H1 (cell line): Measurements from ENCODE around the gene RB1.

ENCODE experiments used
- CBX8 ChIP-seq: fragments of 300-800, 300-1000 bp; sonication (generic); IDR thresholded peaks from 2 replicates; pipeline ENCODE4 v1.7.1; 2016; ENCODE audit warnings: low read depth, low read length, borderline replicate concordance
- EGR1 ChIP-seq: IDR thresholded peaks from 2 replicates; pipeline ENCODE4 v1.6.1; 2011; ENCODE audit warnings: low read depth, low read length, borderline replicate concordance
- EZH2 ChIP-seq: fragments of 200-600 bp; sonication (generic); IDR thresholded peaks from 2 replicates; pipeline ENCODE4 v1.7.1; 2012; ENCODE audit warnings: low read depth, mild to moderate bottlenecking, moderate library complexity, low read length, inconsistent platforms; ENCODE audit not compliant: severe bottlenecking
- JUN ChIP-seq: IDR thresholded peaks from 2 replicates; pipeline ENCODE4 v1.6.1; 2011; ENCODE audit warnings: low read depth, mild to moderate bottlenecking, improper control_type of control experiment, low read length
- POLR2A ChIP-seq, 2 experiments: IDR thresholded peaks; 1 replicate in 1 of 2; 2 replicates in 1 of 2; pipeline ENCODE4 v1.6.1; 2011; ENCODE audit warnings: low read depth in 2 of 2, low read length in 2 of 2, mild to moderate bottlenecking in 2 of 2; ENCODE audit errors: control extremely low read depth in 1 of 2
- POLR2AphosphoS5 ChIP-seq: IDR thresholded peaks from 2 replicates; pipeline ENCODE4 v1.6.1; 2011; ENCODE audit warnings: low read depth, low read length
- RAD21 ChIP-seq, 2 experiments: IDR thresholded peaks in 1 of 2; conservative IDR thresholded peaks in 1 of 2; 2 replicates each; pipeline ENCODE4 v1.6.1; 2011; ENCODE audit warnings: low read depth in 2 of 2, low read length in 2 of 2, improper control_type of control experiment in 1 of 2, inconsistent platforms in 1 of 2, mild to moderate bottlenecking in 1 of 2, moderate library complexity in 1 of 2
- TAF7 ChIP-seq: optimal IDR thresholded peaks from 2 replicates; pipeline ENCODE3; 2011; ENCODE audit warnings: low read depth, mild to moderate bottlenecking, inconsistent platforms, low read length, moderate library complexity, borderline replicate concordance
- TBP ChIP-seq: IDR thresholded peaks from 2 replicates; pipeline ENCODE4 v1.6.1; 2011; ENCODE audit warnings: low read depth, low read length, improper control_type of control experiment
- TF ChIP-seq, protein P1 (sequence below), 3 experiments: IDR thresholded peaks; 1 replicate in 2 of 3; 2 replicates in 1 of 3; pipeline versions ENCODE4 v1.5.1 to v1.6.1; 2011; ENCODE audit warnings: low read length in 3 of 3, mild to moderate bottlenecking in 3 of 3, inconsistent platforms in 2 of 3, low read depth in 1 of 3, moderate library complexity in 1 of 3; ENCODE audit not compliant: insufficient read depth in 1 of 3; ENCODE audit errors: control extremely low read depth in 1 of 3
- TF ChIP-seq, protein P2 (sequence below): IDR thresholded peaks from 2 replicates; pipeline ENCODE4 v1.6.1; 2011; ENCODE audit warnings: low read length, improper control_type of control experiment

DNA sequence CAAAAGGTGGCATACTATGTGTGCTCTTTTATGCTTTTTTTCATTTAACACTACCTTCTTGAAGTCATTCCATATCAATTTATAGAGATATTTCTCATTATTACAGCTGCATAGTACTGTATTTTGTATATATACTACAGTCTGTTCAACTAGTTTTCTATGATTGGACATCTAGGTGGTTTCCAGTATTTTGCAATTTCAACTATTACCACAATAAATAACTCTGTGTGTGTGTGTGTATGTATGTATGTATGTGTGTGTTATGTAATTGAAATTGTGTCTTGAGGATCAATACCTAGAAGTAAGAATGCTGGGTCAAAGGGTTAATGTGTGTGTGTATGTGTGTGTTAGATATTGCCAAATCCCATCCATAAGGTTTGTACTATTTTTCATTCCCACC lies 102.3 kb downstream of the RB1 start:
- TF ChIP-seq TBP: no peak
- no peak for TF ChIP-seq TAF7
- TF ChIP-seq, protein P1, sequence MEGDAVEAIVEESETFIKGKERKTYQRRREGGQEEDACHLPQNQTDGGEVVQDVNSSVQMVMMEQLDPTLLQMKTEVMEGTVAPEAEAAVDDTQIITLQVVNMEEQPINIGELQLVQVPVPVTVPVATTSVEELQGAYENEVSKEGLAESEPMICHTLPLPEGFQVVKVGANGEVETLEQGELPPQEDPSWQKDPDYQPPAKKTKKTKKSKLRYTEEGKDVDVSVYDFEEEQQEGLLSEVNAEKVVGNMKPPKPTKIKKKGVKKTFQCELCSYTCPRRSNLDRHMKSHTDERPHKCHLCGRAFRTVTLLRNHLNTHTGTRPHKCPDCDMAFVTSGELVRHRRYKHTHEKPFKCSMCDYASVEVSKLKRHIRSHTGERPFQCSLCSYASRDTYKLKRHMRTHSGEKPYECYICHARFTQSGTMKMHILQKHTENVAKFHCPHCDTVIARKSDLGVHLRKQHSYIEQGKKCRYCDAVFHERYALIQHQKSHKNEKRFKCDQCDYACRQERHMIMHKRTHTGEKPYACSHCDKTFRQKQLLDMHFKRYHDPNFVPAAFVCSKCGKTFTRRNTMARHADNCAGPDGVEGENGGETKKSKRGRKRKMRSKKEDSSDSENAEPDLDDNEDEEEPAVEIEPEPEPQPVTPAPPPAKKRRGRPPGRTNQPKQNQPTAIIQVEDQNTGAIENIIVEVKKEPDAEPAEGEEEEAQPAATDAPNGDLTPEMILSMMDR (IDR thresholded peaks at IDR 0.05; ENCODE audit: control extremely low read depth in 1 of 3, insufficient read depth in 1 of 3, low read depth in 1 of 3, low read length in 3 of 3): no peak
- TF ChIP-seq POLR2A (IDR thresholded peaks at IDR 0.05; ENCODE audit: control extremely low read depth in 1 of 2, low read depth in 2 of 2, low read length in 2 of 2): no peak
- no peak for TF ChIP-seq JUN
- no peak for TF ChIP-seq RAD21 (IDR thresholded peaks at IDR 0.05 in 1 of 2, conservative IDR thresholded peaks at IDR 0.05 in 1 of 2; ENCODE audit: low read depth in 2 of 2, low read length in 2 of 2)
- no peak for TF ChIP-seq POLR2AphosphoS5
- no peak for TF ChIP-seq CBX8
- TF ChIP-seq EZH2: no peak
- TF ChIP-seq, protein P2, sequence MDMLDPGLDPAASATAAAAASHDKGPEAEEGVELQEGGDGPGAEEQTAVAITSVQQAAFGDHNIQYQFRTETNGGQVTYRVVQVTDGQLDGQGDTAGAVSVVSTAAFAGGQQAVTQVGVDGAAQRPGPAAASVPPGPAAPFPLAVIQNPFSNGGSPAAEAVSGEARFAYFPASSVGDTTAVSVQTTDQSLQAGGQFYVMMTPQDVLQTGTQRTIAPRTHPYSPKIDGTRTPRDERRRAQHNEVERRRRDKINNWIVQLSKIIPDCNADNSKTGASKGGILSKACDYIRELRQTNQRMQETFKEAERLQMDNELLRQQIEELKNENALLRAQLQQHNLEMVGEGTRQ: no peak
- no peak for TF ChIP-seq EGR1
